Stromal cell of bone marrow (primary cell): ENCODE data around the gene RAB40C.

ENCODE experiments used
- DNase-seq: peaks from one replicate; pipeline ENCODE4 v3.0.0-alpha.2; 2012; ENCODE audit warnings: low read depth

The RAB40C gene

GRCh38 chr16:632486-633335, 42.8 kb downstream of the RAB40C start:
- no peak for DNase-seq

GRCh38 chr16:633336-634050, 43.6 kb downstream of the RAB40C start:
- no peak for DNase-seq

GRCh38 chr16:634051-634670, 44.3 kb downstream of the RAB40C start:
- DNase-seq = no peak

GRCh38 chr16:634996-635395, 45.1 kb downstream of the RAB40C start:
- DNase-seq = no peak

GRCh38 chr16:635573-636205, 45.8 kb downstream of the RAB40C start:
- DNase-seq = no peak

- DNase-seq = peak; percentile 90
These were observed 46.6 kb downstream of the RAB40C start, which contains the start of gene METTL26 for GRCh38 chr16:636206-637080. TSS of gene METTL26 (minus strand) at chr16:636305. CDS start at chr16:636290, 15 bp downstream.

- DNase-seq = peak; percentile 73
These were observed 47.5 kb downstream of the RAB40C start for GRCh38 chr16:637081-638018.

GRCh38 chr16:638034-638543, 48.2 kb downstream of the RAB40C start:
- DNase-seq = no peak

GRCh38 chr16:638836-639235, 49.0 kb downstream of the RAB40C start:
- DNase-seq = no peak

- DNase-seq = no peak
These were observed 50.7 kb downstream of the RAB40C start for GRCh38 chr16:640614-641013.

GRCh38 chr16:641326-642188, 51.7 kb downstream of the RAB40C start, which contains the start of gene MCRIP2:
TSS of gene MCRIP2 (plus strand) at chr16:641828. CDS start at chr16:641992, 164 bp downstream.
- peak; percentile 40 for DNase-seq

GRCh38 chr16:642189-643049, 52.6 kb downstream of the RAB40C start:
- no peak for DNase-seq

- no peak for DNase-seq
These were observed 53.1 kb downstream of the RAB40C start for GRCh38 chr16:643050-643368.

GRCh38 chr16:644556-644955, 54.7 kb downstream of the RAB40C start:
- DNase-seq = no peak

GRCh38 chr16:645852-646678, 56.2 kb downstream of the RAB40C start:
- DNase-seq = no peak

GRCh38 chr16:646679-647172, 56.9 kb downstream of the RAB40C start:
- no peak for DNase-seq
